ENCODE results near the gene SSH3.

SSH3 gene

GRCh38 chr11:67291481-67292381, 11.6 kb upstream of the SSH3 start:
- DNase-seq: no peak

GRCh38 chr11:67292671-67293070, 10.7 kb upstream of the SSH3 start:
- no peak for DNase-seq

- no peak for DNase-seq
Measured at GRCh38 chr11:67293090-67293489, 10.2 kb upstream of the SSH3 start.

- no peak for DNase-seq
Measured at GRCh38 chr11:67295846-67296245, 7.5 kb upstream of the SSH3 start.

GRCh38 chr11:67298786-67299185, 4.5 kb upstream of the SSH3 start:
- DNase-seq: no peak

GRCh38 chr11:67299471-67300191, 3.7 kb upstream of the SSH3 start:
- no peak for DNase-seq

- no peak for DNase-seq
Measured at GRCh38 chr11:67300256-67300755, 3.0 kb upstream of the SSH3 start.

- DNase-seq: no peak
Measured at GRCh38 chr11:67300756-67301312, 2.5 kb upstream of the SSH3 start.

GRCh38 chr11:67301313-67301921, 1.9 kb upstream of the SSH3 start:
- no peak for DNase-seq

- DNase-seq: peak in 2 of 56 donors; percentile 12 to 50
Measured at GRCh38 chr11:67301951-67302516, 1.3 kb upstream of the SSH3 start.

GRCh38 chr11:67302571-67303131, 679 bp upstream of the SSH3 start:
- no peak for DNase-seq

- no peak for DNase-seq
Measured at GRCh38 chr11:67303835-67304411, 593 bp downstream of the SSH3 start.

- DNase-seq: no peak
Measured at GRCh38 chr11:67304511-67305113, 1.3 kb downstream of the SSH3 start.

GRCh38 chr11:67306769-67307544, 3.6 kb downstream of the SSH3 start:
- no peak for DNase-seq

- no peak for DNase-seq
Measured at GRCh38 chr11:67307545-67308001, 4.2 kb downstream of the SSH3 start.

- DNase-seq: no peak
Measured at GRCh38 chr11:67308031-67308866, 4.9 kb downstream of the SSH3 start.

- no peak for DNase-seq
Measured at GRCh38 chr11:67309166-67309565, 5.8 kb downstream of the SSH3 start.

GRCh38 chr11:67309661-67310061, 6.3 kb downstream of the SSH3 start:
- no peak for DNase-seq

Measured in nucleus accumbens (tissue), 56 donors.